HEK293T (cell line): ENCODE measurements around the gene SAMD11.
A peak's percentile ranks its signal among the peaks of the same experiment; 100 is the strongest.

Experiments
- CTCF ChIA-PET: fragments of 350-600 bp; formaldehyde crosslinking; extraction: SDS; loops from one replicate; lab custom pipeline; 2021; ENCODE audit warnings: antibody characterized with exemption, inconsistent platforms; lab: Yijun Ruan, JAX
- POLR2A ChIA-PET: fragments of 350-600 bp; formaldehyde crosslinking; extraction: SDS; loops from one replicate; lab custom pipeline; 2020; ENCODE audit warnings: antibody characterized with exemption, inconsistent platforms; lab: Yijun Ruan, JAX
- DNase-seq: peaks from one replicate; pipeline ENCODE4 v3.0.0; 2012; ENCODE audit warnings: mixed read lengths; ENCODE audit errors: extremely low spot score
- ARNT ChIP-seq: fragments of 450-650 bp; IDR thresholded peaks from 2 replicates; pipeline ENCODE4 v1.6.1; 2017; ENCODE audit warnings: mild to moderate bottlenecking
- BHLHE40 ChIP-seq: fragments of 450-650 bp; IDR thresholded peaks from 2 replicates; pipeline ENCODE4 v1.6.1; 2016; ENCODE audit warnings: mild to moderate bottlenecking, moderate library complexity, borderline replicate concordance
- CTBP1 ChIP-seq: fragments of 450-650 bp; IDR thresholded peaks from 2 replicates; pipeline ENCODE4 v1.6.1; 2016; ENCODE audit warnings: borderline replicate concordance
- ELF4 ChIP-seq: fragments of 450-650 bp; IDR thresholded peaks from 2 replicates; pipeline ENCODE4 v1.6.1; 2017; ENCODE audit warnings: antibody characterized with exemption
- FOXA1 ChIP-seq: fragments of 450-650 bp; IDR thresholded peaks from 2 replicates; pipeline ENCODE4 v1.6.1; 2016; ENCODE audit warnings: mild to moderate bottlenecking
- FOXK2 ChIP-seq: fragments of 450-650 bp; IDR thresholded peaks from 2 replicates; pipeline ENCODE4 v1.6.1; 2016; ENCODE audit warnings: mild to moderate bottlenecking
- FOXM1 ChIP-seq: fragments of 450-650 bp; IDR thresholded peaks from 2 replicates; pipeline ENCODE4 v1.6.1; 2017; ENCODE audit warnings: mild to moderate bottlenecking, borderline replicate concordance
- HDGF ChIP-seq: fragments of 450-650 bp; IDR thresholded peaks from 2 replicates; pipeline ENCODE4 v1.6.1; 2017; ENCODE audit warnings: antibody characterized with exemption, borderline replicate concordance
- L3MBTL2 ChIP-seq: fragments of 450-650 bp; conservative IDR thresholded peaks from 2 replicates; pipeline ENCODE4 v1.6.1; 2016; ENCODE audit warnings: mild to moderate bottlenecking
- LEF1 ChIP-seq: fragments of 450-650 bp; IDR thresholded peaks from 2 replicates; pipeline ENCODE4 v1.6.1; 2017; ENCODE audit warnings: mild to moderate bottlenecking, borderline replicate concordance
- NFRKB ChIP-seq: fragments of 450-650 bp; IDR thresholded peaks from 2 replicates; pipeline ENCODE4 v1.6.1; 2016; ENCODE audit warnings: mild to moderate bottlenecking, moderate library complexity
- PKNOX1 ChIP-seq: fragments of 450-650 bp; IDR thresholded peaks from 2 replicates; pipeline ENCODE4 v1.6.1; 2016
- SP1 ChIP-seq: fragments of 450-650 bp; IDR thresholded peaks from 2 replicates; pipeline ENCODE4 v1.6.1; 2017
- SUZ12 ChIP-seq: fragments of 450-650 bp; IDR thresholded peaks from 2 replicates; pipeline ENCODE4 v1.6.1; 2016; ENCODE audit warnings: mild to moderate bottlenecking
- TARDBP ChIP-seq: fragments of 450-650 bp; IDR thresholded peaks from 2 replicates; pipeline ENCODE4 v1.6.1; 2016
- ZNF384 ChIP-seq: fragments of 450-650 bp; IDR thresholded peaks from 2 replicates; pipeline ENCODE4 v1.6.1; 2016

SAMD11 gene

DNA sequence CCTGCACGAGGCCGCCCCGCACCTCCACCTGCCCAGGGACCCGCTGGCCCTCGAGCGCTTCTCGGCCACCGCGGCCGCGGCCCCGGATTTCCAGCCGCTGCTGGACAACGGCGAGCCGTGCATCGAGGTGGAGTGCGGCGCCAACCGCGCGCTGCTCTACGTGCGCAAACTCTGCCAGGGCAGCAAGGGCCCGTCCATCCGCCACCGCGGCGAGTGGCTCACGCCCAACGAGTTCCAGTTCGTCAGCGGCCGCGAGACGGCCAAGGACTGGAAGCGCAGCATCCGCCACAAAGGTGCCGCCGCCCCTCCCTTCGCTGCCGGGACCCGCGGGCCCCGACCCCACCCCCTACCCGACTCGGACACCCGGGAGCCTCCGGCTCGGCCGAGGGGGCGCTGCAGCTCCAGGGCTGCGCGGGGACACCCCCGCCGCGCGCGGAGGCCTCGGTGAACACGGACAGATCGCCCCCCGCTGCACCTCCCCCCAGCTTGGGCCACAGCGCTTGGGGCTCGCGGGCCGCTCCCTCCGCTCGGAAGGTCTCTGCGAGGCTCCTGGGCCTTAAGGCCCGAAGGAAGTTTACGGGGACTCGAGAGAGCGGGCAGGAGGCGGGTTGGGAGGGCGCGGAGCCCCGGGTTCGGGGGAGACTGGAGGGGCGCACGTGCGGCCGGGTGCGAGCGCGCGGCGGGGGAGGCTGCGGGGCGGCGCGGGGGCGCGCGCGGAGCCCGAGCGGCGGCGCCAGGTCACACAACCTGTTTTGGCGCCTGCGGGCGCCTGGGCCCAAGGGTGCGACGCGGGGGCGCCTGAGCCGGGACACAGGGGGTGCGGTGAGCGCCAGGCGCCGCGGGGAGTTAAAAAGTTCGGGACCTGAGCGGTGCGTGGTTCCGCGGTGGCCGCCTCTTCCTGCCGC is 1.2 kb downstream of the SAMD11 start:
- DNase-seq, result peak; percentile 38
- TF ChIP-seq SUZ12 (no peak), FOXM1 (no peak), ARNT (no peak), TARDBP (no peak), FOXK2 (no peak), ELF4 (no peak), NFRKB (no peak), PKNOX1 (no peak), FOXA1 (no peak), BHLHE40 (no peak), SP1 (no peak), LEF1 (no peak), CTBP1 (no peak), HDGF (no peak), L3MBTL2 (no peak), ZNF384 (no peak)
- POLR2A ChIA-PET, result interaction anchor here (3.0 kb wide), 1 partner anchor 17 kb away, joined by 28 read pairs; no protein-coding TSS in a partner anchor
- CTCF ChIA-PET, result interaction anchor here (1.0 kb wide), 1 partner anchor 15 kb away, joined by 3 read pairs; no protein-coding TSS in a partner anchor

- CTCF ChIA-PET, result interaction anchor here (0.8 to 1.0 kb wide), 2 partner anchors 13 to 16 kb away, joined by 3 read pairs; no protein-coding TSS in a partner anchor
- POLR2A ChIA-PET, result interaction anchor here (0.9 to 1.2 kb wide), 3 partner anchors 15 to 24 kb away, joined by 3 to 4 read pairs (median 3); no protein-coding TSS in a partner anchor
- peak; percentile 52 for DNase-seq
- no peak for TF ChIP-seq BHLHE40
- no peak for TF ChIP-seq HDGF
- no peak for TF ChIP-seq FOXM1
- no peak for TF ChIP-seq CTBP1
- no peak for TF ChIP-seq FOXK2
- TF ChIP-seq ARNT, result no peak
- TF ChIP-seq ELF4, result no peak
- TF ChIP-seq TARDBP, result no peak
- no peak for TF ChIP-seq FOXA1
- no peak for TF ChIP-seq LEF1
- TF ChIP-seq SP1, result no peak
- no peak for TF ChIP-seq SUZ12
- TF ChIP-seq PKNOX1, result no peak
- TF ChIP-seq L3MBTL2, result no peak
- no peak for TF ChIP-seq NFRKB
- TF ChIP-seq ZNF384, result no peak
Observed at GRCh38 chr1:925561-926421, 2.1 kb downstream of the SAMD11 start.

- ChIA-PET POLR2A (interaction anchor here (1.2 kb wide), 1 partner anchor 13 kb away, joined by 3 read pairs; no protein-coding TSS in a partner anchor), CTCF (interaction anchor here (0.6 kb wide), 1 partner anchor 28 kb away, joined by 3 read pairs; no protein-coding TSS in a partner anchor)
- no peak for DNase-seq
- no peak for TF ChIP-seq TARDBP
- TF ChIP-seq FOXM1, result no peak
- TF ChIP-seq ZNF384, result no peak
- TF ChIP-seq SP1, result no peak
- no peak for TF ChIP-seq CTBP1
- no peak for TF ChIP-seq ELF4
- no peak for TF ChIP-seq ARNT
- TF ChIP-seq NFRKB, result no peak
- TF ChIP-seq LEF1, result no peak
- TF ChIP-seq FOXA1, result no peak
- TF ChIP-seq FOXK2, result no peak
- no peak for TF ChIP-seq BHLHE40
- no peak for TF ChIP-seq SUZ12
- TF ChIP-seq PKNOX1, result no peak
- no peak for TF ChIP-seq L3MBTL2
- no peak for TF ChIP-seq HDGF
Observed at GRCh38 chr1:927234-927633, 3.5 kb downstream of the SAMD11 start.

DNA sequence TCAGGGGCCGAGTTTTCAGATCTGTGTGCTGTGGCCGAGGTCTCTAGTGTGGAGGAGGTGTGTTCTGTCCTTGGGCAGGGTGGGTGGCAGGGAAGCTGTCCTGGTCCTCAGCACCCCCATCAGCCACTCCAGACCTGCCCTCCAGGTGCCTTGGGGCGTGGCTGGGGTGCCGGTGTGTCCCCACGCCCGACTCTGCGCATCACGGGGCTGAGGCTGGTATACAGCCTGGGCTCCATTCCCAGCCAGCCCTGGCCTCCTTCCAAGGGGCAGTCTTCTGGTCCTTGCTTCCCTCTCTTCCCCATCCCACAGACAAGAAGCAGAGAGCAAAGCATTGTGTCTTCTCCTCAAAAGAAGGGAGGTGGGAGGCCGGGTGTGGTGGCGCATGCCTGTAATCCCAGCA is 4.0 kb downstream of the SAMD11 start:
- POLR2A ChIA-PET, result interaction anchor here (1.8 to 6.4 kb wide), 2 partner anchors 10 to 13 kb away, joined by 5 to 57 read pairs; no protein-coding TSS in a partner anchor
- TF ChIP-seq L3MBTL2, result no peak
- TF ChIP-seq TARDBP, result no peak
- no peak for TF ChIP-seq SP1
- no peak for TF ChIP-seq NFRKB
- no peak for TF ChIP-seq PKNOX1
- TF ChIP-seq FOXA1, result no peak
- TF ChIP-seq SUZ12, result no peak
- no peak for TF ChIP-seq LEF1
- TF ChIP-seq FOXM1, result no peak
- TF ChIP-seq ELF4, result no peak
- no peak for TF ChIP-seq HDGF
- TF ChIP-seq ZNF384, result no peak
- no peak for TF ChIP-seq CTBP1
- no peak for TF ChIP-seq BHLHE40
- TF ChIP-seq ARNT, result no peak
- TF ChIP-seq FOXK2, result no peak
- DNase-seq, result no peak
- CTCF ChIA-PET, result interaction anchor here (0.6 kb wide), 1 partner anchor 48 kb away, joined by 3 read pairs; no protein-coding TSS in a partner anchor
